Measurements from ENCODE around the gene GRIA3.

- no peak for TF ChIP-seq EZH2phosphoT487 (IDR thresholded peaks at IDR 0.05; ENCODE audit: borderline replicate concordance, low read depth)
- no peak for TF ChIP-seq RXRA (IDR thresholded peaks at IDR 0.05; ENCODE audit: borderline replicate concordance, low read depth)
- TF ChIP-seq, protein P1, sequence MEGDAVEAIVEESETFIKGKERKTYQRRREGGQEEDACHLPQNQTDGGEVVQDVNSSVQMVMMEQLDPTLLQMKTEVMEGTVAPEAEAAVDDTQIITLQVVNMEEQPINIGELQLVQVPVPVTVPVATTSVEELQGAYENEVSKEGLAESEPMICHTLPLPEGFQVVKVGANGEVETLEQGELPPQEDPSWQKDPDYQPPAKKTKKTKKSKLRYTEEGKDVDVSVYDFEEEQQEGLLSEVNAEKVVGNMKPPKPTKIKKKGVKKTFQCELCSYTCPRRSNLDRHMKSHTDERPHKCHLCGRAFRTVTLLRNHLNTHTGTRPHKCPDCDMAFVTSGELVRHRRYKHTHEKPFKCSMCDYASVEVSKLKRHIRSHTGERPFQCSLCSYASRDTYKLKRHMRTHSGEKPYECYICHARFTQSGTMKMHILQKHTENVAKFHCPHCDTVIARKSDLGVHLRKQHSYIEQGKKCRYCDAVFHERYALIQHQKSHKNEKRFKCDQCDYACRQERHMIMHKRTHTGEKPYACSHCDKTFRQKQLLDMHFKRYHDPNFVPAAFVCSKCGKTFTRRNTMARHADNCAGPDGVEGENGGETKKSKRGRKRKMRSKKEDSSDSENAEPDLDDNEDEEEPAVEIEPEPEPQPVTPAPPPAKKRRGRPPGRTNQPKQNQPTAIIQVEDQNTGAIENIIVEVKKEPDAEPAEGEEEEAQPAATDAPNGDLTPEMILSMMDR (IDR thresholded peaks at IDR 0.05) = no peak
- TF ChIP-seq, protein P2, sequence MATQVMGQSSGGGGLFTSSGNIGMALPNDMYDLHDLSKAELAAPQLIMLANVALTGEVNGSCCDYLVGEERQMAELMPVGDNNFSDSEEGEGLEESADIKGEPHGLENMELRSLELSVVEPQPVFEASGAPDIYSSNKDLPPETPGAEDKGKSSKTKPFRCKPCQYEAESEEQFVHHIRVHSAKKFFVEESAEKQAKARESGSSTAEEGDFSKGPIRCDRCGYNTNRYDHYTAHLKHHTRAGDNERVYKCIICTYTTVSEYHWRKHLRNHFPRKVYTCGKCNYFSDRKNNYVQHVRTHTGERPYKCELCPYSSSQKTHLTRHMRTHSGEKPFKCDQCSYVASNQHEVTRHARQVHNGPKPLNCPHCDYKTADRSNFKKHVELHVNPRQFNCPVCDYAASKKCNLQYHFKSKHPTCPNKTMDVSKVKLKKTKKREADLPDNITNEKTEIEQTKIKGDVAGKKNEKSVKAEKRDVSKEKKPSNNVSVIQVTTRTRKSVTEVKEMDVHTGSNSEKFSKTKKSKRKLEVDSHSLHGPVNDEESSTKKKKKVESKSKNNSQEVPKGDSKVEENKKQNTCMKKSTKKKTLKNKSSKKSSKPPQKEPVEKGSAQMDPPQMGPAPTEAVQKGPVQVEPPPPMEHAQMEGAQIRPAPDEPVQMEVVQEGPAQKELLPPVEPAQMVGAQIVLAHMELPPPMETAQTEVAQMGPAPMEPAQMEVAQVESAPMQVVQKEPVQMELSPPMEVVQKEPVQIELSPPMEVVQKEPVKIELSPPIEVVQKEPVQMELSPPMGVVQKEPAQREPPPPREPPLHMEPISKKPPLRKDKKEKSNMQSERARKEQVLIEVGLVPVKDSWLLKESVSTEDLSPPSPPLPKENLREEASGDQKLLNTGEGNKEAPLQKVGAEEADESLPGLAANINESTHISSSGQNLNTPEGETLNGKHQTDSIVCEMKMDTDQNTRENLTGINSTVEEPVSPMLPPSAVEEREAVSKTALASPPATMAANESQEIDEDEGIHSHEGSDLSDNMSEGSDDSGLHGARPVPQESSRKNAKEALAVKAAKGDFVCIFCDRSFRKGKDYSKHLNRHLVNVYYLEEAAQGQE (IDR thresholded peaks at IDR 0.05; ENCODE audit: low read depth, low read length) = no peak
- no peak for TF ChIP-seq SIN3A (IDR thresholded peaks at IDR 0.05; ENCODE audit: borderline replicate concordance, low read depth, low read length)
- no peak for TF ChIP-seq SMC3 (IDR thresholded peaks at IDR 0.05; ENCODE audit: low read depth, low read length)
- TF ChIP-seq TAF1 (IDR thresholded peaks at IDR 0.05; ENCODE audit: borderline replicate concordance, low read depth, low read length) = no peak
These were observed 90.7 kb downstream of the GRIA3 start for GRCh38 chrX:123274796-123275195.
